CD4-positive, alpha-beta T cell treated with Interleukin-17A for 4 hours (primary cell): ENCODE data around the gene IBTK.
"Not testable (repeated sequence)": the region's sequence is repeated elsewhere in the genome, so short reads cannot be mapped to it uniquely, and the experiment has no call there.

ENCODE experiments used
- DNase-seq: peaks from one replicate; pipeline ENCODE4 v3.0.0-alpha.2; 2020; ENCODE audit warnings: mixed read lengths

The IBTK gene, protein sequence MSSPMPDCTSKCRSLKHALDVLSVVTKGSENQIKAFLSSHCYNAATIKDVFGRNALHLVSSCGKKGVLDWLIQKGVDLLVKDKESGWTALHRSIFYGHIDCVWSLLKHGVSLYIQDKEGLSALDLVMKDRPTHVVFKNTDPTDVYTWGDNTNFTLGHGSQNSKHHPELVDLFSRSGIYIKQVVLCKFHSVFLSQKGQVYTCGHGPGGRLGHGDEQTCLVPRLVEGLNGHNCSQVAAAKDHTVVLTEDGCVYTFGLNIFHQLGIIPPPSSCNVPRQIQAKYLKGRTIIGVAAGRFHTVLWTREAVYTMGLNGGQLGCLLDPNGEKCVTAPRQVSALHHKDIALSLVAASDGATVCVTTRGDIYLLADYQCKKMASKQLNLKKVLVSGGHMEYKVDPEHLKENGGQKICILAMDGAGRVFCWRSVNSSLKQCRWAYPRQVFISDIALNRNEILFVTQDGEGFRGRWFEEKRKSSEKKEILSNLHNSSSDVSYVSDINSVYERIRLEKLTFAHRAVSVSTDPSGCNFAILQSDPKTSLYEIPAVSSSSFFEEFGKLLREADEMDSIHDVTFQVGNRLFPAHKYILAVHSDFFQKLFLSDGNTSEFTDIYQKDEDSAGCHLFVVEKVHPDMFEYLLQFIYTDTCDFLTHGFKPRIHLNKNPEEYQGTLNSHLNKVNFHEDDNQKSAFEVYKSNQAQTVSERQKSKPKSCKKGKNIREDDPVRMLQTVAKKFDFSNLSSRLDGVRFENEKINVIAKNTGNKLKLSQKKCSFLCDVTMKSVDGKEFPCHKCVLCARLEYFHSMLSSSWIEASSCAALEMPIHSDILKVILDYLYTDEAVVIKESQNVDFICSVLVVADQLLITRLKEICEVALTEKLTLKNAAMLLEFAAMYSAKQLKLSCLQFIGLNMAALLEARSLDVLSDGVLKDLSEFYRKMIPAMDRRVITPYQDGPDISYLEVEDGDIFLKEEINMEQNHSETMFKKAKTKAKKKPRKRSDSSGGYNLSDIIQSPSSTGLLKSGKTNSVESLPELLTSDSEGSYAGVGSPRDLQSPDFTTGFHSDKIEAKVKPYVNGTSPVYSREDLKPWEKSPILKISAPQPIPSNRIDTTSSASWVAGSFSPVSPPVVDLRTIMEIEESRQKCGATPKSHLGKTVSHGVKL (N-terminal part only)

DNA sequence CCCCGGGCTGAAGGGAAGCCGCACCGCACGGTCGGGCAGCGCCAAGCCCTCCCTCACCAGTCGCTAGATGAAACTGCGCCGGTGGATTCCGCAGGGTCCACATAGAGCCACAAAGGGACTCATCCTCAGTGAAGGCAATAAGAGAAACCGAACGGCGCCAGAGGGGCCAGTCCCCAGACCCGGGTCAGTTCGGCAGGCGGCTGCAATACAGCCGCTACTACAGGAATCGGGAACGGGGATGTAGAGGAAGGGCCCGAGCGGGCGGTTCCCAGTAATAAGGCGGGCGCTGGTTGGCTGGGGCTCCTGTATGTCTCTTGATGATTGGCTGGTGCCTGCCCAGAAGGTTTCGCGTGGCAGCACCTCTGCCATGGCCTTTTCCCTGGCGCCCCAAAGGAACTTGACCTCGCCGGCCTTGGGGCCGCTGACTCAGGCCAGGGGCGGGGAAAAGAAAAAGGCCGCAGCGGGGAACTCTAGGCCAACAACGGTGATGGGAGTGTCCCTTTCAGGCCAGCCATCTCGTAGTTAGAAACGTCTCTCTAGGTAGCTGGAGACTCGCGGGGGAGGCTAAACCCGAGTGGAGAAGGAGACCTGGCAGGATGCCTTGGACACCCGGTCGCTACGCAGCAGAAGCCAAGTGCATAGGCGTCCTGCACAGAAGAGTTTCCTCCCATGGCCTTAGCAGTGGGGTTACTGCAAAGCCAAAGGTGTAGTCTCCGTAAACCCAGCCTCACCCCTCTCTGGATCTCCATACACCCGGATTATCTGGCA is at the start of gene IBTK:
IBTK (minus strand) TSS at position 240 of the 768 bp plus-strand sequence. CDS start 7,258 bp downstream, outside the sequence.
- peak; percentile 88 for DNase-seq

DNA sequence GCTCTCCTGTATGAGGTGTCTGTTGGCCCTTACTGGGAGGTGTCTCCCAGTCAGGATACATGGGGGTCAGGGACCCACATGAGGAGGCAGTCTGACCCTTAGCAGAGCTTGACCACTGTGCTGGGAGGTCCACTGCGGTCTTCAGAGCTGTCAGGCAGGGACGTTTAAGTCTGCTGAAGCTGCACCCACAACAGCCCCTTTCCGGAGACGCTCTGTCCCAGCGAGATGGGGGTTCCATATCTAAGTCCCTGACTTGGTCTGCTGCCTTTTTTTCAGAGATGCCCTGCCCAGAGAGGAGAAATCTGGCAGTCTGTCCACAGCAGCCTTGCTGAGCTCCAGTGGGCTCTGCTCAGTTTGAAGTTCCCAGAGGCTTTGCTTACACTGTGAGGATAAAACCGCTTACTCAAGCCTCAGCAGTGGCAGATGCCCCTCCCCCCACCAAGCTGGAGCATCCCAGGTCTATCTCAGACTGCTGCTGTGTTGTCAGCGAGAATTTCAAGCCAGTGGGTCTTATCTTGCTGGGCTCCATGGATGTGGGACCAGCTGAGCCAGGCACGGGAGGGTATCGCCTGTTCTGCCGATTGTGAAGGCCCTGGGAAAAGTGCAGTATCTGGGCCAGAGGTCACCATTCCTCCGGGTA is 36.3 kb upstream of the IBTK start:
- DNase-seq = no peak

DNA sequence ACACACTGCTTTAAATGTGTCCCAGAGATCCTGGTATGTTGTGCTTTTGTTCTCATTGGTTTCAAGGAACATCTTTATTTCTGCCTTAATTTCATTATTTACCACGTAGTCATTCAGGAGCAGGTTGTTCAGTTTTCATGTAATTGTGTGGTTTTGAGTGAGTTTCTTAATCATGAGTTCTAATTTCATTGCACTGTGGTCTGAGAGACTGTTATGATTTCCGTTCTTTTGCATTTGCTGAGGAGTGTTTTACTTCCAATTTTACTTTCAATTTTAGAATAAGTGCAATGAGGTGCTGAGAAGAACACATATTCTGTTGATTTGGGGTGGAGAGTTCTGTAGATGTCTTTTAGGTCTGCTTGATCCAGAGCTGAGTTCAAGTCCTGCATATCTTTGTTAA is 34.0 kb upstream of the IBTK start:
- DNase-seq = not testable (repeated sequence)

DNA sequence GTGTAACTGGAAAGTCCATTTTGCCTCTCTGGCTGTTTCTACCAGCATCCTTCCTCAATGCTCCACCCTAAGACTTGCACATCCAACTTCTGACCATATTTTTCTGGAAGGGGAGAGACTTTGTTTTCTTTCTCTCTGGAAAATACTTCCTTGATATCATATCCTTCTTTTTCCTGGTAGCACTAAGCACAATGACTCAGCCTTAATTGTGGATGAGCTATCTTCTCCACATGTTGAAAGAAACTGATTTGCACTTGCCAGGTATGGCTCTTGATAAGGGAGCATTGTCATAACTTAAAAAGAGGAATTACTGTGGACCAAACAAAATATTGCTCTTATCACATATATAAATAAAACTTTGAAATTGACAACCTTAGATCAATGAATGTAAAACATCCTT is 30.1 kb upstream of the IBTK start:
- DNase-seq = no peak

DNA sequence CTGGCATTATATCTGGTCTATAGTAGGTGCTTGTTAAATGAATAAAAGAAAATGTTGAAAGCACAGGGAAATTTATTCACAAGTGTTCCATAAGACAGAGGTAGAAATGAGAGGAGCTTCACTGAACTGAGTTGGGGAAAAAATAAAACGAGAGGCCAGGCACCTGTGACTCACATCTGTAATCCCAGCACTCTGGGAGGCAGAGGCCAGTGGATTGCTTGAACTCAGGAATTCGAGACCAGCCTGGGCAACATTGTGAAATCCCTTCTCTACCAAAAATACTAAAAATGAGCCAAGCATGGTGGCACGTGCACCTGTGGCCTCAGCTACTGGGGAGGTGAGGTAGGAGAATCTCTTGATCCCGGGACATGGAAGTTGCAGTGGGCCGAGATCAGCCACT is 28.1 kb upstream of the IBTK start:
- DNase-seq = no peak

DNA sequence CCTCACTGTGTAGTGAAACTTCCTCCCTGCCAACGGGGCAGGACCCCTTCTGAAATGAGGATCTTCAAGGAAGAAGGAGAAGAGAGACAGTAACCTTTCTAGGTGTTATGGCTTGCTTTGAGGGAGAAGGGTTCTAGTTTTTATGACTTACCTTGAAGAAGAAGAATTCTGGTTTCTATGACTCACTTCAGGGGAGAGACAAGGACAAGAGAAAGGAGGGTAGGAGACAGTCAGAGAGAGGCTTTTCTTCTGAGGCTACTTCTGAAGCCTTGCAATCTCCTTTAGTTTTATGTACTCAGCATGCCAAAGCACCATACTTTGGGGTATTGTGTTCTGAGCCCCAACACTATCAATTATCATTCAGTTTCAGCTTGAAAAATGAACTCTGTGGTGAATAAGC is 25.8 kb upstream of the IBTK start:
- no peak for DNase-seq

DNA sequence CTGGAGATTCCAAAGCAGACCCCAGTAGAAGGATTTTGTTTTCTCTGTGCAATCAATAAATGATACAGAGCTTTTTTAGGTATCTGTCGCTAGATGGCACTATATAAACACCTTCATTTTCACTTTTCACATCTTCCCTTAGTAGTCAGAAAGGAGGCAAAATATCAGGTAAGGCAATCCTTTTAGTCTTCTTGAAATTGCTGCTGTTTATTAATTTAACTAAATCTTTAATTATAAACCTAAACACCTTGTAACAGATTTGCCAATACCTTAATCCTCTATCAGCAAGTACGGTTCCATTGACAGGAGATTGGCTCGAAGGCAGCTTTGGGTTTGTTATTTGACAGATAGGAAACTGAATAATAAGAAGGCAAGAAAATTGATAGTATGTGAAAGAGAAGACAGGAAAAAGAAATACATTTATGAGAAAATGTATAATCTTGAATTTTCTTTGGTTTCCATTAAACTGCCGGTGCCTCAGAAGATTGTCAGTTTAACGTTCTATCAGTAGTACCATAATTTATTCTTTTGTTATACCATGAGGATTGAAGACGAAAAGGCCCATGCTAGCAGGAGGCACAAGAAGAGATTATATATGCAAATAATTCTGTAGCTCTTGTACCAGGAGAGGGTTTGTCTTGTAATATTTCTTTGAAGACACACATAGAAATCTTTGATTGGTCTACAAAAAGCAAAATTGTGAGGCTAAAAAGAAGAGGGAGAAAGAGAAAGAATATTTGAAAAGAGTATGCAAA is 23.5 kb upstream of the IBTK start:
- no peak for DNase-seq

DNA sequence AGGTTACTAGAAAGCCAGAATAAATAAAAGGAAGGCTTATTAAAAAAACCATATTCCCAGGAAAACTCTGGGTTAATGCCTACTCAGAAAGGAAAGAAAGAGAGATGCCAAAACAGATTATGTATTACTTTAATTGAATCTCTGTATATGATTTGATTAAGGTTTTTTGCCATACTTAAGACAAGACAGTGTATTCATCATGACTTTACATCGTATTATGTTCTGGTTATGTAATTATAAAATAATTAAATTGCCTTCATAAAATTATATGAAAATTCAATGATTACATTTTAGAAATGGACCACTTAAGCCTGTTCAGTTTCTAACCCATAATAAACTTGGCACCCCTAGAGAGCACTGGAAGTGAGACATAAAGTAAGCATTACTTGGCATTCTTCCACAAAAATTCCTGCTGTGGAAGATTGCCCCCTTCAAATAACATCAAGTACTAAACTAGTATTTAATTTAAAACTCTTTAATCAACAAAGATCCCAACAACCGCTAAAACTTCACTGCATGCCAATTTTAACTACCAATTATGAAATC is 20.8 kb upstream of the IBTK start:
- no peak for DNase-seq

DNA sequence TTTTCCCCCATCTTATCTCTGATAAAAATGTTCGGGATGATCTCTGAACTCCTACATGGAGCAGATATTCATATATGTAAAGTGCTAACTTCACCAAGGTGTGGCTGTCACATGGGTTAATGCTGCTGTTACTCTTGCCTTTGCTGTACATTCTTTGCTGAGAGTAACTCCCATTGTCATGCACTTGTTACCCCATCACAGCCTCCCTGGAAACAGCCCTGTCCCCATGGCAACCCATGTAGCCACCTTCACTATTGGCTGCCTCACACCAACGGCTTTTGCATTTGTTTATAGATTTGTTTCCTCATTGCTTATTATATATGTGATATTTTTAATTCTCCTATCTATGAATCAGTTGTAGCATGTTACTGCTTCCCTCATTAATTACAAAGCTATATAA is 17.3 kb upstream of the IBTK start:
- DNase-seq = no peak

DNA sequence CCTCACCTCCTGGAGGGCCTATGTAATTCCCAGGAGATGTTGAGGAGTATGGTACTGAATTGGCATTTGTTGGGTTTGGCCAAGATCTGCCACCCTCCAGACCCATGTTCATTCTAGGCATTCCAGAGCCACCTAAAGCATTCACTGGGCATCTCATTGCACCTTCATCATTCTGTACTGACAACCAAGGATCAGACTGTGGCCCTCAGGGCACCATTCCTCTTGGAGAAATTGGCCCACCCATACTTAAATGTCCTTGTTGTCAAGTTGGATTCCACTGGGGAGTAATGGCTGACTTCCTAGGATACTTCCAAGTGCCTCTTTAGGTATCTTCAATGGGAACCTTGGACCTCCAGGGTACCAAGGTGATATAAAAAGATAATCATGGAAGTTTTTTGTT is 16.8 kb upstream of the IBTK start:
- DNase-seq = no peak

DNA sequence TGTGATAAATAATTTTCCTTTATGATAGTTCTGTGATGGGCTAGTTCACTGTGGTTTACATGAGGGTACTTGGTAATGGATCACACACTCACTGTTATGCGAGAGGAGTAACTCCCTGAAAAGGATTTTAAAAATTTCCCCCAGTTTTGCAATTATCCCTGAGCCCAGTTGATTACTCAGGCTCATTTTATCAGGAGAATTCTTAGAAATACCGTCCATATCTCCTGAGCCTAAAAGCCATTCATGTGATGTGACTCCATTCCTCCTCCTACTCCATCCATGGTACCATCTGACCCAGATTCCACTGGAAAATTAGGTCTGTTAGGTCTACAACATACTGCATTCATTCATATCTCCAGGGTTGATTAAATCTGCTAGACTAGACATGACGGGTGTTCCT is 16.4 kb upstream of the IBTK start:
- DNase-seq = no peak

DNA sequence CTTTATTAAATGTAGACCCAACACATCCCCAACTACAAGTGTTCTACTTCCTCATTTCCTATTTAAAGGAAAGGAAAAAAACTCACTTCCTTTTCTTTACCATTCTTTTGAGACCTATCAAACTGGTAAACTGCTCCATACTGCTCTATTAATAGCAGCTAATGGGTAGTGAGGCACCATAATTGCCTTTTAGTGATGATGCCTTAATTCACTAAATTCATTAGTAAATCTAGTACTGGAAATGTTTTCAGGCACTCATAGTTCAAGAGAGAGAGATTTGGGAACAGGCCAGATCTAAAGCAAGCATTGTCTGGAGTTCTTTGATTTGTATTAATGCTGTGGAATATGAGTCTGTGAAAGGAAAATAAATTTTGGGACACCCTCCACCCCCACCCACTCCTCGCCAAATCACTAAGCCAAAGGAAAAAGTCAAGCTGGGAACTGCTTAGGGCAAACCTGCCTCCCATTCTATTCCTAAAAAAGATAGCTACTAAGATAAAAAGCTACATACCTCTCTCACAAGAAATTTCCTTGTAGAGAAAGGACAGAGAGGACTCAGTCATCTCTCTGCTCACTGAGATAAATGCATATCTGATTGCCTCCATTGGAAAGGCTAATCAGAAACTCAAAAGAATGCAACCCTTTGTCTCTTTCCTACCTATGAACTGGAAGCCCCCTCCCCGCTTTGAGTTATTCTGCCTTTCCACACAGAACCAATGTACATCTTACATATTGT is 13.6 kb upstream of the IBTK start:
- DNase-seq = no peak

DNA sequence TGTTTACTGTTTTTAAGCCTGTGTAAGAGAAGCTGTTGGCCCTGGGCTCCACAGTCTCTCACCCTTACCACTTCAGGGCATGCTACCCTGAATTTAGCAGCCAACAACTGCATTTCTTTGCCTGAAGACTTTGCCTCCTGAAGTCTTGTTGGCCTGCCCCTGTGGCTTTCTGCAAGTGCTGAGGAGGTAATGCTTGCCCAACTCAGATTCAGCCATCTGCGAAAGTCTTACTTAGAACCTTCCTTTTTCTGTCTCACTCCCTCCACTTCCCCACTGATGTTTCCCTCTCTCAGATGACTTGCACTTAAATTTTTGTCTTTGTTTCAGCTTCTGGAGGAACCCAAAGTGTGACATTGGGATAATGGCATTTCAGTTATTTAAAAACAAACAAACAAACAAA is 11.8 kb upstream of the IBTK start:
- no peak for DNase-seq

DNA sequence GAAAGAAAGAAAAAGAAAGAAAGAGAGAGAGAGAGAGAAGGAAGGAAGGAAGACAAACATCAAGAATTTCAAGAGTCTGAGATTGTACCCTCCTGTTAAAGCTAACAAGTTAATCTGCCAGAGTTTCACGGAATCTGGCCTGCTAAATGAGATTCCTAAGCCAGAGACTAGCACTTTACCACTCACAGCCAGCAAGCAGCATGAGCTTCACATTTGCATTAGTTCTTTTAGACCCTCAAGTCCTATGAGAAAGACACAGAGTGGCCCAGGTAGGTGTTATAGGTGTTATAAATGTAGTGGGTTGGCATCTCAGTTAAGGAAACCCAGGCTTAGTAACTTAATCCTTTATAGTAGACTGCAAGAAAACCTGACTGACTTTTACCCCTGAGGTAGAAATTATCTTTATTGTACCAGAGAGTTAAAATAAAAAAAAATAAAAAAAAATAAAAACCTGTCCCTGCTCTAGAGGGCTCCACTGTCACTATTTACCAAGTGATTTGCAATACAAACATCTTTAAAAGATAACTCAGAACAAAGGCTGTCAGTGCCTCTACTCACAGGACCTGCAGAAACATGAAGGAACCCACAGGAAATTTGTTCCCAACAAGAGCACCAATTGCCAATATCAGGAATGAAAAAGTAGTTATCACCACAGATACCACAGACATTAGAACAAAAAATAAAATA is 9.7 kb upstream of the IBTK start:
- no peak for DNase-seq

DNA sequence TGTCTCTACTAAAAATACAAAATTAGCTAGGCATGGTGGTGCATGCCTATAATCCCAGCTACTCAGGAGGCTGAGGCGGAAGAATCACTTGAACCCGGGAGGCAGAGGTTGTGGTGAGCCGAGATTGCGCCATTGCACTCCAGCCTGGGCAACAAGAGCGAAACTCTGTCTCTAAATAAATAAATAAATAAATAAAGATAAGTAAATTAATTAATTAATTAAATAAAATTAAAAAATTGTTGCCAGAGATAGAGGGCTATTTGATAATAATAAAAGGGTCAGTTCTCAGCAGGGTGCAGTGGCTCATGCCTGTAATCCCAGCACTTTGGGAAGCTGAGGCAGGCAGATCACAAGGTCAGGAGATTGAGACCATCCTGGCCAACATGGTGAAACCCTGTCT is 7.2 kb upstream of the IBTK start:
- not testable (repeated sequence) for DNase-seq

DNA sequence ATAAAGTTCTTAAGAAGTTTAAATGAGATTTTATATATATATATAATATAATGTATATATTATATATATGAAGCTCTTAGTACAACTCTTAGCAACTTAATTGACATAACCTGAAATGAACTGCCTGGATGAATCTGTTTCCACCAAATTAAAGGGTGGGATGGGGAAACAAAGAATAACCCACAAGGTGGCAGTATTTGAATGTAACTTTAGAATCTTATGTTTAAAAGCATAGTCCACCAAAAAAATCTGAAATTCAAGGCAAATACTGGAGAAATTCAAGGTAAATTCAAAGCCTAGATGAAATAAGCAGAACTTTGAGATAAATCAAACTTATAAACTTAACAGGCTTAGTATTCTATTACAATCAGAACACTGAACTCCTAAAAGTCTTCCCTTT is 4.4 kb upstream of the IBTK start:
- DNase-seq = no peak

DNA sequence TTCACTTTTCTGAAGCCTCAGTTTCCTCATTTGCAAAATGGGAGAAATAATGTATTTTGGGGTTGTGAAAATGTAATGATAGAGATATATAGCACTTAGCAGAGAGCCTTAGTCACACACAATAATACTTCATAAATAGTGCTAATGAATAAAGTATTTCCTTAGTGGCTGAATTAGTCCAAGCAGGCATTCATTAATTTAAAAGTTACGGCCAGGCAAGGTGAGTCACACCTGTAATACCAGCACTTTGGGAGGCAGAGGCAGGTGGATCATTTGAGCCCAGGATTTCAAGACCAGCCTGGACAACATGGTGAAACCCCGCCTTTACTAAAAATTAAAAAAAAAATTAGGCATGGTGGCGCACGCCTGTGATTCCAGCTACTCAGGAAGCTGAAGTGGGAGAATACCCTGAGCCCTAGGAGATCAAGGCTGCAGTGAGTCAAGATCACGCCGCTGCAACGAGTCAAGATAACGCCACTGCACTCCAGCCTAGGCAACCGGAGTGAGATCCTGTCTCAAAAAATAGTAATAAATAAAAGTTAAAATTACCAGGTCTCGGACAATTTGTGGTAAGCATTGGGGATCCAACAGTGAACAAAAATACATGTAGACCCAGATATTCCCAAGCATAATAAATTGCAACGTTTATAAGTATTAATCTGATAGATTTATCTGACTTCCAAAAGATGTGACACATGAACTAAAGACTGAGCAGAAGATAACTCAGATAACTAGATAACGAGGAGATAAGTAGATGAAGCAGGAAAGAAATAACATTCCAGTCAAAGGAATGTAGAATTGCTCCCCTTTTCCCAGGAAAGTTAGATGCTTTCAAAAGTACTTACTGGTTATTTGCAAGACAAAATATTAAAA is 2.1 kb upstream of the IBTK start:
- no peak for DNase-seq

DNA sequence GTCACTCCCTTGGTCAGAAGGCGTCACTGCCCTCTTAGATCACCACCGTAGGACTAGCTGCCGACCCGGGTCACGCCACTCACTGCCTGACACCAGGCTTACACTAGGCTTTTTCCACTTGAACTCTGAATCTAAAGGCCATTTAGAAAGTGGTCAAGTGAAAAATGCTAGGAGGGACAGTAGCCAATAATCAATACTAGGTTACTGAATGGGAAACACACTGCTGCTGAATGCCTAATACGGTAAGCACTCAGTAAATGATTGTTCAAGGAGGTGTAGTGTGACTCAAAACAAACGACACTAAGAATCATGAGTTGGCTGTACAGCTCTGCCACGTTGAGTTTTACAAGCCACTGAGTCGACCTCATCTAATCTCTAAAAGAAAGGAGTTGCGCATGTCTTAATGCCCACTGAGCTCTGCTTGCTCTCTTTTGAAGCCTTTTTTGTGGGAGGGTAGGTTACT is 760 bp upstream of the IBTK start:
- no peak for DNase-seq
